Neural progenitor cell (in vitro differentiated cells): ENCODE measurements around the gene RAET1L.

Experiments used
- EZH2 ChIP-seq: fragments of 200-600 bp; sonication (generic); IDR thresholded peaks from 2 replicates; pipeline ENCODE4 v1.6.1; 2017; ENCODE audit warnings: antibody characterized with exemption, mild to moderate bottlenecking, moderate library complexity
- TF ChIP-seq, protein P1 (sequence below): fragments of 200-600 bp; sonication (generic); IDR thresholded peaks from 2 replicates; pipeline ENCODE4 v1.5.1; 2017; ENCODE audit warnings: antibody characterized with exemption, mild to moderate bottlenecking

DNA sequence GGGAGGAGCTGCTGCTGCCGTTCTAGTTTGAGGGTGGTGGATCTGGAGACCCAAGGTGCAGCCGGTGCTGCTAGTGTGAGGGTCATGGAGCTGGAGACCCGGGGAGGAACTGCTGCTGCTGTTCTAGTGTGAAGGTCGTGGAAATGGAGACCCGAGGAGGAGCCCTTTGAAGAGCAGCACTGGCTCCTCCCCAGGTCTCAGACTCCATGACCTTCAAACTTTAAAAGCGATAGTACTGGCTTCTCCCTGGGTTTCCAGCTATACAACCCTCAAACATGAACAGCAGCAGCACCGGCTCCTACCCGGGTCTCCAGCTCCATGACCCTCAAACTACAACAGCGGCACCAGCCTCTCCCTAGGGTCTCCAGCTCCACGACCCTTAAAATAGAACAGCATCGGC, 28.1 kb upstream of the RAET1L start:
- TF ChIP-seq, protein P1, sequence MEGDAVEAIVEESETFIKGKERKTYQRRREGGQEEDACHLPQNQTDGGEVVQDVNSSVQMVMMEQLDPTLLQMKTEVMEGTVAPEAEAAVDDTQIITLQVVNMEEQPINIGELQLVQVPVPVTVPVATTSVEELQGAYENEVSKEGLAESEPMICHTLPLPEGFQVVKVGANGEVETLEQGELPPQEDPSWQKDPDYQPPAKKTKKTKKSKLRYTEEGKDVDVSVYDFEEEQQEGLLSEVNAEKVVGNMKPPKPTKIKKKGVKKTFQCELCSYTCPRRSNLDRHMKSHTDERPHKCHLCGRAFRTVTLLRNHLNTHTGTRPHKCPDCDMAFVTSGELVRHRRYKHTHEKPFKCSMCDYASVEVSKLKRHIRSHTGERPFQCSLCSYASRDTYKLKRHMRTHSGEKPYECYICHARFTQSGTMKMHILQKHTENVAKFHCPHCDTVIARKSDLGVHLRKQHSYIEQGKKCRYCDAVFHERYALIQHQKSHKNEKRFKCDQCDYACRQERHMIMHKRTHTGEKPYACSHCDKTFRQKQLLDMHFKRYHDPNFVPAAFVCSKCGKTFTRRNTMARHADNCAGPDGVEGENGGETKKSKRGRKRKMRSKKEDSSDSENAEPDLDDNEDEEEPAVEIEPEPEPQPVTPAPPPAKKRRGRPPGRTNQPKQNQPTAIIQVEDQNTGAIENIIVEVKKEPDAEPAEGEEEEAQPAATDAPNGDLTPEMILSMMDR = no peak
- TF ChIP-seq EZH2 = no peak
